IPS DF 4.7 (cell line): ENCODE measurements around the gene HLA-C.
"Not testable (repeated sequence)": the region's sequence is repeated elsewhere in the genome, so short reads cannot be mapped to it uniquely, and the experiment has no call there.

Experiments
- DNase-seq: peaks from one replicate; pipeline ENCODE4 v3.0.0-alpha.2; 2013; ENCODE audit warnings: low spot score; ENCODE audit errors: extremely low read depth

The HLA-C gene

DNA sequence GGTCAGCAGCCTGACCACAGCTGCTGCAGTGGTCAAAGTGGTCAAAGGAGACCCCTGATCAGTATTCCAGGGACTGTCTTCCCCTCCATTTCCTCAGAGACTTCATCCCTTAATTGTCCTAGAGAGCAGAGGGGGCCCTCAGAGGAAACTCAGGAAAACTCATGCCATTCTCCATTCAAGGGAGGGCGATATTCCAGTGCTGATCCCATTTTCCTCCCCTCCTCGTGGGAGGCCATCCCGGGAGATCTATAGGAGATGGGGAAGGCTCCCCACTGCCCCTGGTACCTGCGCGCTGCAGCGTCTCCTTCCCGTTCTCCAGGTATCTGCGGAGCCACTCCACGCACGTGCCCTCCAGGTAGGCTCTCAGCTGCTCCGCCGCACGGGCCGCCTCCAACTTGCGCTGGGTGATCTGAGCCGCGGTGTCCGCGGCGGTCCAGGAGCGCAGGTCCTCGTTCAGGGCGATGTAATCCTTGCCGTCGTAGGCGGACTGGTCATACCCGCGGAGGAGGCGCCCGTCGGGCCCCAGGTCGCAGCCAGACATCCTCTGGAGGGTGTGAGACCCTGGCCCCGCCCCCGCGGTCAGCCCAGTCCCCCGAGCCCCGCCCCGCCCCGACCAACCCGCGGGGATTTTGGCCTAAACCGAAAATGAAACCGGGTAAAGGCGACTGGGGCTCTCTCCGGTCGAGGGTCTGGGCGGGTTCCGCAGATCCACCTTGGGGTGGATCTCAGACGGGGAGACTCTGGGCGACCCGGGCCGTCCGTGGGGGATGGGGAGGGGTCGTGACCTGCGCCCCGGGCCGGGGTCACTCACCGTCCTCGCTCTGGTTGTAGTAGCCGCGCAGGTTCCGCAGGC, 878 bp downstream of the HLA-C start:
- no peak for DNase-seq

DNA sequence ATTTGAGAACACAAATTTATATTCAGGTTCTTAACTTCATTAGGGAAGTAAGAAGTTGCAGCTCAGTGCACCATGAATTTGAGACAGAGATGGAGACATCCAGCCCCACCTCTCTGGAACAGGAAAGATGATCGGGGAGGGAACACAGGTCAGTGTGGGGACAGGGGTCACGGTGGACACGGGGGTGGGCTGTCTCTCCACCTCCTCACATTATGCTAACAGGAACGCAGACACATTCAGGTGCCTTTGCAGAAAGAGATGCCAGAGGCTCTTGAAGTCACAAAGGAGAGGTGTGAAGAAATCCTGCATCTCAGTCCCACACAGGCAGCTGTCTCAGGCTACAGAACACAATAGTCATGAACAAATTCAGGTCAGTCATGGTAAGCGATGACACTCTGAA, 3.1 kb downstream of the HLA-C start:
- no peak for DNase-seq

GRCh38 chr6:31268369-31268765, 3.5 kb downstream of the HLA-C start:
- DNase-seq, result no peak

DNA sequence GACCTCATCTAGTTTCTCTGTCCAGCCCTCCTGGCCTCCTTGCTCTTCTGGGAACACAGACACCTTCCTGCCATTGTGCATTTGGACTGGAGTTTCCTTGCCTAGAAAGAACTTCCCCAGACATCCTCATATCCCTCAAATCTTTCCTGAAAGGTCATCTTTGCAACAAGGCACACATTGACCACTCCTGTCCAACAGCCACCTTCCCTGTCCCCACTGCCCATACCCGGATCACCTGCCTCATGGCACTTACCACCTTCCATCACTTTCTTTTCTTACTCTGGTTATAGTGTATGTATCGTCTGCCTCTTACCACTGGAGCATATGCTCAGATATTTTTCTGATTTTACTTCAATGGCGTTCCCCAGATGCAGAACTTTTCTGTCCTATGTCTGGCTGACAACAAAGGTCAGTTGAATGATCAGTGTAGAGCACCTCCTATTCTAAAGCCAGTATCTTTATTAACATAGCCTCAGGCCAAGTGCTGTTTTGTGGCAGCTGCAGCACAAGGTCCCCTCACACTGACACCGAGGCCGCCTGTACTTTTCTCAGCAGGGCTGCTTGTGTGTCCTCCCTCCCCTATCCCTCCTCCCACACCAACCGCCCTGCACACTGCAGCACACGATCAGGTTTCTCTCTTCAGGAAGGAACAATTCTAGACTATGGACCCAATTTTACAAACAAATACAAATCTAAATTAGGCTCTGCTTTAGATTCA, 4.1 kb downstream of the HLA-C start:
- DNase-seq, result no peak

- no peak for DNase-seq
These were observed 5.1 kb downstream of the HLA-C start for GRCh38 chr6:31266567-31267360.

- no peak for DNase-seq
These were observed 6.0 kb downstream of the HLA-C start for GRCh38 chr6:31265926-31266325.

- DNase-seq, result not testable (repeated sequence)
These were observed 8.5 kb downstream of the HLA-C start for GRCh38 chr6:31263346-31263933.

GRCh38 chr6:31259995-31260394, 11.9 kb downstream of the HLA-C start:
- DNase-seq, result not testable (repeated sequence)

DNA sequence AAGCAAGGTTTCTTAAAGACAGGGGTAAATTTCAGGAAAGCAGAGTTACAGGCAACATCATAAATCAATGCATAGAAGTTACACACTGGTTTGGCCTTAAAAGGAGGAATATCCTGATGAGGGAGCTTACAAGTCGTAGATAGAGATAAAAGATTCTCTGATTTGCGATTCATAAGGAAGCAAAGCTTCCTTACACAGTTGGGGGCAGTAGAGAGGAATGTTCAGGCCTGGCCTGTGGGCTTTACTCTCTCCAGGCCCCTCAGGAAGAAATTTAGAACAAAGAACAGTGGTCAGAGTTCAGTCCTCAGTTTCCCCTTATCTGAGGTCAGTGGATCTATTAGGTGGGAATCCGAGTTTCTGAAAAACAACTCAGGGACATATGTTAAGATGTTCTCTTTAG, 19.3 kb downstream of the HLA-C start:
- DNase-seq, result no peak

DNA sequence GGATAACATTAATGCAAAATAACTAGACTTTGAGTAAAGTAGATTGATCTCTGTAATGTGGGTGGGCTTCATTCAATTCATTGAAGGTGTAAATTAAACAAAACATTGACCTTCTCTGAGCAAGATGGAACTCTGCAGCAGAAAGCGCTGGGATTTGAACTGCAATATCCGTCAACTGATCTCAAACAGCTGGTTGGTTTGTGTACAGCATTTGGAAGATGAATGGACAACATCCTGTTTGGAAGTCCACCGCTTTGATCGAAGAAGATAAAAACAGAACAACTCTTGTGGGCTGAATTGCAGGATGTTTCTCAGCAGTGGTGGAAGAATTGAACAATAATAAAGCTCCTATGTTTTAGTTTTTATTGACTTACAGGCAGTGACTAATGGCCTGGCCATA, 20.6 kb downstream of the HLA-C start:
- no peak for DNase-seq

- DNase-seq, result no peak
These were observed 22.7 kb downstream of the HLA-C start for GRCh38 chr6:31249184-31249583.

- no peak for DNase-seq
These were observed 24.1 kb downstream of the HLA-C start for GRCh38 chr6:31247813-31248212.

- no peak for DNase-seq
These were observed 25.8 kb downstream of the HLA-C start for GRCh38 chr6:31246051-31246521.

GRCh38 chr6:31243508-31243907, 28.4 kb downstream of the HLA-C start:
- no peak for DNase-seq

GRCh38 chr6:31239854-31240253, 32.0 kb downstream of the HLA-C start:
- no peak for DNase-seq

DNA sequence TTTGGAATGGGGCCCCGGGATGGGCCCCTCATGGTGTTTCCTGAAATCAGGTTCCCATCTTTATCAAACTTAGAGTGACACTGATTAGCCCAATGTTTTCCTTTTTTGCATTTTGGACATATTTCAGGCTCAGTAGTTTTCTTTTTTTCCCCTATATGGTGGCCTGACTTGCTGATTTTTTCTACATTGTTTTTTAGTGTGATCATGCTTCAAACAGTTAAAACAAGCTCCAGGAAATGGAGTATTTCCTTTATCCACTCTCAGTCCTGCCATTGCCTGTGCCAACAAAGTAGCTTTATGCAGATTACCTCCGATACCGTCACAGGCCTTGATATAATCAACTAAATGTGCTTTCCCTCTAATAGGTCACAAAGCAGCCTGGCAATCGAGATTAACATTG, 37.8 kb downstream of the HLA-C start:
- not testable (repeated sequence) for DNase-seq

GRCh38 chr6:31228476-31228875, 43.4 kb downstream of the HLA-C start:
- DNase-seq, result no peak

GRCh38 chr6:31227143-31227542, 44.7 kb downstream of the HLA-C start:
- no peak for DNase-seq

GRCh38 chr6:31225735-31226134, 46.2 kb downstream of the HLA-C start:
- DNase-seq, result no peak

DNA sequence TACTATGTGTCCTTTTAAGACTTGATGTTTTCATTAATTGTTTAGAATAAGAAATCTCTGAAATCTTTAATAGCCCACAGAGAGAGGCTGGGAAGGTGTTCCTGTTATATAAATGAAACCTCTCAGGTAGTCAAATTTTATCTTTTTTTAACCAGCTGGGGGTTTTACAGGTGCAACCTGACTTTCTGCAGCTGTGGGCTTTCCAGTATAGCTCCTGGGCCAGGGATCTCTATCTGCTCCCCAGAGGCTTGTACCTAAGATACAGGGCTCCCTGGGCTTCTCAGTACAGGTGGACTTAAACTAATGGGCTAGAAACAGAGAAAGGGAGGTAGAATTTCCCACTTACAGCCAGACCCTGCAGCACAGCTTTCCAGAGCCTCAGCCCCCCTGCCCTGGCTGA, 49.4 kb downstream of the HLA-C start:
- no peak for DNase-seq
